Brain microvascular endothelial cell (primary cell): ENCODE measurements around the gene GNB2.

Source experiments
- DNase-seq: peaks from one replicate; pipeline ENCODE4 v3.0.0-alpha.2; 2020
- H3K27ac ChIP-seq: fragments of 250-450 bp; sonication (Bioruptor Pico); 2 replicates; pipeline ENCODE4 v1.5.1; 2020; ENCODE audit warnings: mild to moderate bottlenecking, moderate library complexity
- H3K27me3 ChIP-seq: fragments of 250-450 bp; sonication (Bioruptor Pico); replicated peaks from 2 replicates; pipeline ENCODE4 v1.5.1; 2020; ENCODE audit warnings: mild to moderate bottlenecking
- H3K36me3 ChIP-seq: fragments of 250-450 bp; sonication (Bioruptor Pico); replicated peaks from 2 replicates; pipeline ENCODE4 v1.5.1; 2020; ENCODE audit warnings: mild to moderate bottlenecking
- H3K4me3 ChIP-seq: 2 replicates; pipeline ENCODE4 v1.5.1; 2011; ENCODE audit warnings: low read depth, mild to moderate bottlenecking, control low read depth, low read length, moderate library complexity
- CTCF ChIP-seq: IDR thresholded peaks from 2 replicates; pipeline ENCODE4 v1.5.1; 2011; ENCODE audit warnings: low read depth, mild to moderate bottlenecking, moderate library complexity, low read length, control low read depth, inconsistent platforms; ENCODE audit errors: missing control alignments
- in situ Hi-C: cut with HindIII; loops from 2 replicates; pipeline ENCODE4 v1.10.0; 2017; ENCODE audit warnings: low sequenced_read_pairs, low pct_ligation_motif_present

GNB2 gene

DNA sequence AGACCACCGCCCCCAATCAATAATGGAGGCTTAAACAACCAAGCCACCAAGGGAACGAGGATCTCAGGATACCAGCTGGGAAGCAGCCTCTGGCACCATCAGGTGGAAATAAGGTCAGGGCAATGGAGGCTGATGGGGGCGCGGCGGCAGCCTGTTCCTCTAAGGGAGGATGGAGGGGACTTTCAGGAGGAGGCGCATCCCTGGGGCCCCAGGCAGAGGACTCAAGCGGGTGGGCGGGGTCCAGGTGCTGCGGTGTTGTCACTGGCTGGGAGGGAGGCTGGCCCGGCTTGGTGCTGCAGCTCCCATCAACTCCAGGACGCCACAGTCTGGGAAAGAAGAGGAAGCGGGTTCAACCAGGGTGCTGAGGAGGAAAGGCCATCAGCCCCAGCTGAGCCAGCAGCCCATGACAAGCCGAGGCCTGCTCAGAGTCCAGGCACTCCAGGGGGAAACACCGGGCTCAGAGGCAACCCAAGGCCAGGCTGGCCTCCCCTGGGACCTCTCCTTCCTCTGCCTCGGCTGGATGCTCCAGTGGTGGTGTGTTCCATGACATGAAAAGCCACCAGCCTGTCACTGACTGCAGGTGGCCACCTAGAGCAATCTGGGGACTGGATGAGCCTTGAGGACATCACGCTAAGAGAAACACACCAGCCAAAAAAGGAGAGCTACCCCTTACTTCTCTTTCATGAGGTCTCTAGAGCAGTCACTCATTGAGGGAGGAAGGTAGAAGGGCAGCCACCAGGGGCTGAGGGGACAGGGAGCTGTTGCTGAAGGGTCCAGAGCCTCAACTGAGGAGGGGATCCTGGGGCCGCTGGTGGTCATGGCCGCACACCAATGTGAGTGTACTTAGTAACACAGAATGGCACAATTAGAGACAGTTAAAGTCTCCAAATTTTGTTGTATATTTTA lies 15.9 kb downstream of the GNB2 start:
- in situ Hi-C loops: no loop called here
- Histone ChIP-seq H3K36me3 (peaks cover 38% of the 10 kb centered on the region), H3K27ac (no peak overlapping the region)

DNA sequence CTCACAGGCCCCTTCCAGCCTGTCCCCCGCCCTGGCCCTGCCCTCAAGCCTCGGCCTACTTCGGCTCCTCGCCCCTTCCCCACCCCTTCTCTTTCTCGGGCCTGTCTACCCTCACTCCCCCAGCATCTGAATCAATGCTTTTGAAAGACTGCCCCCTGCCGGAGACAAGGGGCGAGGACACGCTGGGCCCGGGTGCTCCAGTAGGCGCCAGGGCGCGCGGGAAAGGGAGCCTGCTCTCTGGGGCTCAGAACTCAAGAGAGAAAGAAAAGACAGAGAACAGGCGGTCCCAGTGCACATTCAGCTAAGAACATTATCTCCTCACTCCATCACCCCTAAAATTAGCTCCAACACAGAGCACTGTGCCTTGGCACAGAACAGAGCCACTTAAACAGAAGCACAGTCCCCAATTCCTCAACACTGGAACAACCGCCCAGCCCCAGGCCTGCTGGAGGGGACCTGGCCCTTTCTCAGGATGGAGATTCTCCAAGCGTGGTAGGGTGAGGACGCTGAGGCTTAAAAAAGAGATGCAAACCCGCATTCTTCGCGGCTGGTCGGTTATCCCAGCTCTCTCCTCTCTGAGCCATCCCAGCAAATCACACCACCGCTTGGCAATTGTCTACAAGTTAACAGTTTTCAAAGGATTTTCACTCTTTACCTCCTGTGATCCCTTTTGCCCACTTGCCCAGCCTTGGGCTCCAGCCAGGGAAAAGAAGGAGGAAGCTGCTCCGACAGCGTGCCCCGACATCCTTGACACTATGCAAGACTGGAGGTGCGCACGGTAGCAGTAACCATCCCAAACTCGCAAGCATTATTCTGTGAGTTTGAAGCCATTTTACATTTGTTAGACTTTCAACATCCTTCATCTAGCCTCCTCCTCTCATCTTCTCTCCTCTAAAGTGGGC lies 18.4 kb downstream of the GNB2 start:
- peak; percentile 43 for DNase-seq
- H3K27ac ChIP-seq: no peak overlapping the region
- in situ Hi-C loops: no loop called here

More for the DNA sequence above, 15.9 kb downstream of the GNB2 start:
- Histone ChIP-seq H3K4me3 (no peak overlapping the region), H3K27me3 (no peaks in the 10 kb centered on the region)
- TF ChIP-seq CTCF: no peak
- DNase-seq: no peak

GRCh38 chr7:100692578-100692961 lies 19.0 kb downstream of the GNB2 start:
- no peak for DNase-seq
- H3K27me3 ChIP-seq: no peaks in the 10 kb centered on the region
- peaks cover 12% of the 10 kb centered on the region for H3K36me3 ChIP-seq
- in situ Hi-C loops: no loop called here
- no peak for TF ChIP-seq CTCF
- no peak overlapping the region for H3K27ac ChIP-seq
- H3K4me3 ChIP-seq: peak overlapping the region; percentile 62

More for the DNA sequence above, 18.4 kb downstream of the GNB2 start:
- peak overlapping the region; percentile 12 for H3K4me3 ChIP-seq
- H3K27me3 ChIP-seq: no peaks in the 10 kb centered on the region
- H3K36me3 ChIP-seq: peaks cover 17% of the 10 kb centered on the region
- TF ChIP-seq CTCF: peak; percentile 95

DNA sequence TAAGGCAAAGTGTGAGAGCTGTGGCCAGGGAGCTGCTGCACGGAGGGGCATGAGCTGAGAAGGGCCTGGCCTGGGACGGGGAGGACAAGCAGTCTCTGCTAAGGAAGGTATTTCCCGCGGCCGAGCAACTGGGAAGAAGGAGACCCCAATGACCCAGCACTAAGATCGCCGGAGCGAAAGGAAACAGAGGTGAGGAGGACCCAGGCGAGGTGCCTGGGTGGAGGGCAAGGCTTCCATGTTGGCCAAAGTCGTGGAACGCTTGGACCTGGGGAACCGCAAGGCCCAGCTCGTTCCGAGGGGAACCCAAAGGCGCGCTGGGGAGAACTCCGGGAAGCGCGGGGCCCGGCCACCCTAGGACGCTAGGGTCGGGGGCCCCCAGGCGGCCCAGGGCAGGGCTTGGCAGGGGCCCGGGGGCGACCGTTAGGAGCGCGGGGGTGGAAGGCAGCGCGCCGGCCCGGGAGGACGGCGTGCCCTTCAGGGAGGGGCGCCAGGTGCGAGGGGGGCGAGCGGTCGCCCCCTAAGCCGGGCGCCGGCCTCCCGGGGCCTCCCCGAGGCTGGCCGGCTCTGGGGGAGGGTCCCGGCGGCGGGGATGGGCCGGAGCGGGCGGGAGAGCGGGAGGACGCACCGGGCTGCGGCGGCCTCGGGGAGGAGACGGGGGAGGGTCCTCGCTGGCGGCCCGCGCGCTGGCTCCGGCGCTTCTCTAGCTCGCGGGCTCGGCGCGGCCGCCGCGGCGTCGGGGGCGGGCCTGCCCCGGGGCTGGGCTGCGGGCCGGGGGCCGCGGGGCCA lies 20.0 kb downstream of the GNB2 start:
- in situ Hi-C loops: no loop called here
- H3K27ac ChIP-seq: no peak overlapping the region

More for the DNA sequence above, 20.0 kb downstream of the GNB2 start:
- H3K36me3 ChIP-seq: peaks cover 5% of the 10 kb centered on the region
- H3K27me3 ChIP-seq: no peaks in the 10 kb centered on the region
- no peak for TF ChIP-seq CTCF
- DNase-seq: no peak
- peak overlapping the region; percentile 62 for H3K4me3 ChIP-seq
